HCT116 (cell line): ENCODE measurements around the gene GPRC5B. TPM values are rescaled to one million over a fixed set of nuclear protein-coding genes. Genes with fewer than 3 reads are reported as not detected.

Source experiments
- ATAC-seq: fragments of 200-7000 bp; cut with Tn5 transposase; 2 replicates; pipeline ENCODE4 v1.9.1; 2020; ENCODE audit warnings: mild to moderate bottlenecking, moderate library complexity
- BruUV-seq: library from RNA; stranded (reverse); fragments of 400-500 nt; replicated peaks from 2 replicates; lab custom pipeline; 2021; lab: Mats Ljungman, UMichigan
- CTCF ChIA-PET: fragments of 300-600 bp; sonication (Branson Sonifier 250); formaldehyde crosslinking; loops from one replicate; lab custom pipeline; 2021; ENCODE audit warnings: antibody characterized with exemption; lab: Charles Lee
- POLR2A ChIA-PET: fragments of 300-600, 350-600 bp; sonication (Branson Sonifier 250); formaldehyde crosslinking; loops from one replicate; lab custom pipeline; 2021; ENCODE audit warnings: antibody characterized with exemption; lab: Charles Lee
- RAD21 ChIA-PET, 2 experiments: fragments of 300-600 bp; sonication (Branson Sonifier 250); formaldehyde crosslinking; loops; one replicate each; lab custom pipeline; 2023; ENCODE audit warnings: low total read pairs in 2 of 2; ENCODE audit not compliant: uncharacterized antibody in 2 of 2, unreplicated experiment in 2 of 2, low non-redundant PET in 1 of 2; lab: Charles Lee
- DNase-seq: peaks from one replicate; pipeline ENCODE4 v3.0.0-alpha.2; 2010; ENCODE audit warnings: low read depth, low spot score
- H2AFZ ChIP-seq: fragments of 200-600 bp; shearing (Covaris generic), sonication (generic); 2 replicates; pipeline ENCODE4 v1.6.1; 2017; ENCODE audit warnings: low read depth, mixed run types, mixed read lengths, antibody characterized with exemption, low read length; ENCODE audit not compliant: poor library complexity, severe bottlenecking
- H3K27ac ChIP-seq: 2 replicates; pipeline ENCODE4 v1.5.1; 2012; ENCODE audit warnings: low read depth, low read length
- H3K27me3 ChIP-seq: fragments of 200-600 bp; sonication (generic); 2 replicates; pipeline ENCODE4 v1.6.1; 2016; ENCODE audit warnings: mixed run types, low read length, mixed read lengths; ENCODE audit not compliant: insufficient read depth
- H3K36me3 ChIP-seq, 2 experiments: fragments of 200-500 bp in 1 of 2; fragments of 200-600 bp in 1 of 2; sonication (Bioruptor generic) in 1 of 2; sonication (generic) in 1 of 2; 2 replicates each; pipeline versions ENCODE4 v1.5.1 to v1.6.1; 2014 to 2016; ENCODE audit warnings: low read length in 2 of 2, inconsistent platforms in 1 of 2, mixed read lengths in 1 of 2, mixed run types in 1 of 2; ENCODE audit not compliant: insufficient read depth in 2 of 2, control insufficient read depth in 1 of 2
- H3K4me1 ChIP-seq, 2 experiments: fragments of 200-600 bp in 1 of 2; sonication (generic) in 1 of 2; 2 replicates each; pipeline versions ENCODE4 v1.5.1 to v1.6.1; 2012 to 2017; ENCODE audit warnings: low read length in 2 of 2, inconsistent platforms in 1 of 2, mild to moderate bottlenecking in 1 of 2, mixed read lengths in 1 of 2, mixed run types in 1 of 2, moderate library complexity in 1 of 2; ENCODE audit not compliant: insufficient read depth in 2 of 2, control insufficient read depth in 1 of 2
- H3K4me2 ChIP-seq: fragments of 200-600 bp; sonication (generic); 2 replicates; pipeline ENCODE4 v1.6.1; 2017; ENCODE audit warnings: mixed run types, low read length, mixed read lengths
- H3K4me3 ChIP-seq, 2 experiments: fragments of 200-600 bp in 1 of 2; sonication (generic) in 1 of 2; replicated peaks in 1 of 2; 2 replicates each; pipeline ENCODE4 v1.5.1; 2011 to 2016; ENCODE audit warnings: low read length in 2 of 2, control low read depth in 1 of 2, low read depth in 1 of 2, mild to moderate bottlenecking in 1 of 2, mixed read lengths in 1 of 2, mixed run types in 1 of 2
- H3K79me2 ChIP-seq: fragments of 200-600 bp; sonication (generic); 2 replicates; pipeline ENCODE4 v1.6.1; 2017; ENCODE audit warnings: mild to moderate bottlenecking, mixed run types, low read length, moderate library complexity, mixed read lengths; ENCODE audit not compliant: insufficient read depth
- H3K9ac ChIP-seq: fragments of 200-600 bp; sonication (generic); 2 replicates; pipeline ENCODE4 v1.6.1; 2016; ENCODE audit warnings: low read length, mixed read lengths
- H3K9me2 ChIP-seq: fragments of 200-600 bp; sonication (generic), shearing (Covaris generic); 2 replicates; pipeline ENCODE4 v1.6.1; 2017; ENCODE audit warnings: mixed run types, mild to moderate bottlenecking, moderate library complexity; ENCODE audit not compliant: insufficient read depth
- H3K9me3 ChIP-seq, 2 experiments: fragments of 200-500 bp in 1 of 2; fragments of 200-600 bp in 1 of 2; sonication (Bioruptor generic) in 1 of 2; sonication (generic) in 1 of 2; 2 replicates each; pipeline ENCODE4 v1.6.1; 2014 to 2017; ENCODE audit warnings: low read length in 2 of 2, mixed read lengths in 2 of 2, inconsistent platforms in 1 of 2, low read depth in 1 of 2, mild to moderate bottlenecking in 1 of 2, mixed run types in 1 of 2, moderate library complexity in 1 of 2; ENCODE audit not compliant: control insufficient read depth in 1 of 2, insufficient read depth in 1 of 2
- H4K20me1 ChIP-seq: fragments of 200-600 bp; sonication (generic), shearing (Covaris generic); 2 replicates; pipeline ENCODE4 v1.6.1; 2017; ENCODE audit warnings: mixed run types, mild to moderate bottlenecking, moderate library complexity; ENCODE audit not compliant: insufficient read depth
- CBX3 ChIP-seq: IDR thresholded peaks from 2 replicates; pipeline ENCODE4 v1.6.1; 2012; ENCODE audit warnings: low read depth
- CTCF ChIP-seq, 3 experiments: fragments of 200-600 bp in 1 of 3; sonication (generic) in 1 of 3; IDR thresholded peaks in 2 of 3; conservative IDR thresholded peaks in 1 of 3; 2 replicates each; pipeline ENCODE4 v1.5.1; 2012 to 2017; ENCODE audit warnings: low read depth in 2 of 3, low read length in 2 of 3, antibody characterized with exemption in 1 of 3, borderline replicate concordance in 1 of 3, control low read depth in 1 of 3, mild to moderate bottlenecking in 1 of 3, mixed read lengths in 1 of 3, mixed run types in 1 of 3, moderate library complexity in 1 of 3; ENCODE audit not compliant: insufficient read depth in 1 of 3
- EGR1 ChIP-seq: IDR thresholded peaks from 2 replicates; pipeline ENCODE4 v1.6.1; 2012; ENCODE audit warnings: low read depth
- EZH2 ChIP-seq: fragments of 200-600 bp; sonication (generic); IDR thresholded peaks from 2 replicates; pipeline ENCODE4 v1.6.1; 2017; ENCODE audit warnings: antibody characterized with exemption, mixed run types
- EZH2phosphoT487 ChIP-seq: fragments of 200-600 bp; IDR thresholded peaks from 2 replicates; pipeline ENCODE4 v1.6.1; 2018; ENCODE audit warnings: antibody characterized with exemption, borderline replicate concordance
- FOSL1 ChIP-seq: IDR thresholded peaks from 2 replicates; pipeline ENCODE4 v1.6.1; 2012; ENCODE audit warnings: low read depth
- MAX ChIP-seq: IDR thresholded peaks from 2 replicates; pipeline ENCODE4 v1.6.1; 2012
- POLR2A ChIP-seq: IDR thresholded peaks from 2 replicates; pipeline ENCODE4 v1.7.0; 2011; ENCODE audit warnings: borderline replicate concordance; ENCODE audit not compliant: insufficient read depth, insufficient read length; ENCODE audit errors: extremely low read depth
- POLR2AphosphoS5 ChIP-seq: IDR thresholded peaks from 2 replicates; pipeline ENCODE4 v1.6.1; 2011; ENCODE audit warnings: mild to moderate bottlenecking, low read depth, low read length, moderate library complexity
- RAD21 ChIP-seq: IDR thresholded peaks from 2 replicates; pipeline ENCODE4 v1.6.1; 2012; ENCODE audit warnings: low read depth, mild to moderate bottlenecking
- SIN3A ChIP-seq: IDR thresholded peaks from 2 replicates; pipeline ENCODE4 v1.6.1; 2012; ENCODE audit warnings: low read depth
- SRF ChIP-seq: IDR thresholded peaks from 2 replicates; pipeline ENCODE4 v1.6.1; 2012; ENCODE audit warnings: low read depth
- TCF7L2 ChIP-seq: IDR thresholded peaks from 2 replicates; pipeline ENCODE4 v1.7.0; 2011; ENCODE audit warnings: borderline replicate concordance, inconsistent platforms; ENCODE audit not compliant: insufficient read depth, insufficient read length; ENCODE audit errors: extremely low read depth
- ZBTB33 ChIP-seq: IDR thresholded peaks from 2 replicates; pipeline ENCODE4 v1.6.1; 2011; ENCODE audit warnings: mild to moderate bottlenecking, low read length, moderate library complexity; ENCODE audit not compliant: insufficient replicate concordance; ENCODE audit errors: extremely low read depth
- ZNF274 ChIP-seq: fragments of 200-500 bp; sonication (Bioruptor generic); IDR thresholded peaks from 2 replicates; pipeline ENCODE4 v1.6.1; 2014; ENCODE audit warnings: mild to moderate bottlenecking, low read depth, low read length, inconsistent platforms
- intact Hi-C: fragments of 100-400 bp; cut with micrococcal nuclease; formaldehyde crosslinking; loops from 2 replicates; pipeline ENCODE4 v1.10.0; 2022
- total RNA-seq: library from RNA; stranded (reverse); gene quantifications from one replicate; pipeline ENCODE4 v1.2.1, GENCODE V29; 2021; ENCODE audit not compliant: unreplicated experiment

The GPRC5B gene
- total RNA-seq, 1 experiment from 2014 or later, result 7.2 TPM

GRCh38 chr16:19853132-19853741, 31.4 kb downstream of the GPRC5B start (continued):
- no peak for TF ChIP-seq CTCF (IDR thresholded peaks at IDR 0.05 in 2 of 3, conservative IDR thresholded peaks at IDR 0.05 in 1 of 3; ENCODE audit: borderline replicate concordance in 1 of 3, insufficient read depth in 1 of 3, low read depth in 2 of 3, low read length in 2 of 3)
- TF ChIP-seq, all 23 proteins: peak for 0

- Histone ChIP-seq H3K9me2 (no peaks in the 10 kb centered on the region), H3K4me2 (no peak overlapping the region), H4K20me1 (no peaks in the 10 kb centered on the region), H3K27ac (no peak overlapping the region), H3K4me3 (no peak overlapping the region), H3K36me3 (no peaks in the 10 kb centered on the region), H3K27me3 (no peaks in the 10 kb centered on the region), H3K4me1 (no peaks in the 10 kb centered on the region), H3K9ac (no peak overlapping the region), H2AFZ (no peak overlapping the region), H3K9me3 (no peaks in the 10 kb centered on the region), H3K79me2 (no peaks in the 10 kb centered on the region)
- POLR2A ChIA-PET, result no interaction called here
- DNase-seq (no peak), ATAC-seq (no peak)
- no TSS peak for BruUV-seq
- intact Hi-C loops, result no loop called here
- RAD21 ChIA-PET, result no interaction called here
- TF ChIP-seq CBX3 (no peak), ZNF274 (no peak), SIN3A (no peak), ZBTB33 (no peak), FOSL1 (no peak), POLR2A (no peak), MAX (no peak), SRF (no peak), RAD21 (no peak), POLR2AphosphoS5 (no peak), EZH2 (no peak), EGR1 (no peak), EZH2phosphoT487 (no peak), TCF7L2 (no peak)
- CTCF ChIA-PET, result no interaction called here
Observed at GRCh38 chr16:19851476-19851875, 33.2 kb downstream of the GPRC5B start.
